Prostate gland (tissue), 2 donors: ENCODE data around the gene NUAK1. TPM values are rescaled to one million over a fixed set of nuclear protein-coding genes. Genes with fewer than 3 reads are reported as not detected.

ENCODE experiments used
- DNase-seq: peaks from one replicate; pipeline ENCODE4 v3.0.0-alpha.2; 2019; ENCODE audit warnings: low spot score
- H3K27ac ChIP-seq, 2 donors: fragments of 200-600 bp; sonication (generic); 2 replicates each; pipeline ENCODE4 v1.5.1; 2017 to 2019
- H3K27me3 ChIP-seq: fragments of 200-600 bp; sonication (generic); replicated peaks from 2 replicates; pipeline ENCODE4 v1.5.1; 2019; ENCODE audit not compliant: insufficient read depth
- H3K36me3 ChIP-seq, 2 donors: fragments of 200-600 bp; sonication (generic); 1 replicate in 1 of 2; 2 replicates in 1 of 2; pipeline versions ENCODE4 v1.5.1 to v1.8.1; 2017 to 2019
- H3K4me1 ChIP-seq: fragments of 200-600 bp; sonication (generic); replicated peaks from 2 replicates; pipeline ENCODE4 v1.5.1; 2019
- H3K4me3 ChIP-seq, 2 donors: fragments of 200-600 bp; sonication (generic); 2 replicates each; pipeline ENCODE4 v1.5.1; 2017 to 2019
- H3K9me3 ChIP-seq: fragments of 200-600 bp; sonication (generic); 2 replicates; pipeline ENCODE4 v1.5.1; 2017
- POLR2A ChIP-seq: fragments of 450-650 bp; IDR thresholded peaks from one replicate; pipeline ENCODE4 v1.6.1; 2016; ENCODE audit warnings: antibody characterized with exemption, mild to moderate bottlenecking
- POLR2AphosphoS5 ChIP-seq: sonication (generic); formaldehyde crosslinking; IDR thresholded peaks from one replicate; pipeline ENCODE4 v1.6.1; 2017; ENCODE audit warnings: antibody characterized with exemption
- WGBS: methylation state at CpG from one replicate; pipeline ENCODE4 v1.1.5; 2018; 5-methylcytosine and 5-hydroxymethylcytosine counted together
- intact Hi-C: fragments of 100-400 bp; cut with DNase I; formaldehyde crosslinking; loops from one replicate; pipeline ENCODE4 v1.14.2; 2022
- total RNA-seq, 2 donors: library from RNA; depleted of rRNA; stranded (reverse); fragments of >200 nt; gene quantifications; one replicate each; pipeline ENCODE4 v1.1.0, GENCODE V29; 2016
- TF ChIP-seq, protein P1 (sequence below), 4 experiments: fragments of 200-600 bp in 2 of 4; fragments of 450-650 bp in 2 of 4; sonication (generic) in 2 of 4; IDR thresholded peaks; 1 replicate in 3 of 4; 2 replicates in 1 of 4; pipeline ENCODE4 v1.5.1; 2016 to 2019; ENCODE audit warnings: antibody characterized with exemption in 4 of 4, mild to moderate bottlenecking in 2 of 4, moderate library complexity in 2 of 4

NUAK1 gene
- total RNA-seq, 2 donors from 2014 or later, result 9.6 to 16.0 TPM

DNA sequence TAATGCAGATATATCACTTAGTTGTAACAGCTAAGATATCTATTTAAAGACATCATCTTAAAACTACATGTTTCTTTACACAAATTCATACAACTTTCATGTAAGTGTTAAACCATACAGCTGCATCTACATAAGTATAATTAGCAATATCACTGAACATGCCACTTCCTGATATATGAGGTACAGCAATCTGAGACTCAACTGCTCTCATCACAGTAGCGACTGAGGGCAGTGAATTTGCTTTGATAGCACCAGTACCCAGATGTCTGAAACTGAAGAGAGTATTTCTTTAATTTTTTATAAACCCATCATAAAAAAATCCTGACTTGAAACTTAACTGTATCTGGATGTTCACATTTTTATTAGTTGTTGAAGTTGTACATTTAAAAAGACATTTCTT lies 34.7 kb upstream of the NUAK1 start:
- Histone ChIP-seq H3K4me1 (no peaks in the 10 kb centered on the region), H3K4me3 (no peak overlapping the region), H3K27me3 (no peaks in the 10 kb centered on the region), H3K36me3 (no peaks in the 10 kb centered on the region), H3K27ac (no peak overlapping the region), H3K9me3 (no peaks in the 10 kb centered on the region)
- intact Hi-C loops, result no loop called here
- WGBS, result 56% methylated on average over 1 of the region's 1 CpG
- DNase-seq, result no peak
- TF ChIP-seq POLR2A (no peak), POLR2AphosphoS5 (no peak)
- TF ChIP-seq, protein P1, sequence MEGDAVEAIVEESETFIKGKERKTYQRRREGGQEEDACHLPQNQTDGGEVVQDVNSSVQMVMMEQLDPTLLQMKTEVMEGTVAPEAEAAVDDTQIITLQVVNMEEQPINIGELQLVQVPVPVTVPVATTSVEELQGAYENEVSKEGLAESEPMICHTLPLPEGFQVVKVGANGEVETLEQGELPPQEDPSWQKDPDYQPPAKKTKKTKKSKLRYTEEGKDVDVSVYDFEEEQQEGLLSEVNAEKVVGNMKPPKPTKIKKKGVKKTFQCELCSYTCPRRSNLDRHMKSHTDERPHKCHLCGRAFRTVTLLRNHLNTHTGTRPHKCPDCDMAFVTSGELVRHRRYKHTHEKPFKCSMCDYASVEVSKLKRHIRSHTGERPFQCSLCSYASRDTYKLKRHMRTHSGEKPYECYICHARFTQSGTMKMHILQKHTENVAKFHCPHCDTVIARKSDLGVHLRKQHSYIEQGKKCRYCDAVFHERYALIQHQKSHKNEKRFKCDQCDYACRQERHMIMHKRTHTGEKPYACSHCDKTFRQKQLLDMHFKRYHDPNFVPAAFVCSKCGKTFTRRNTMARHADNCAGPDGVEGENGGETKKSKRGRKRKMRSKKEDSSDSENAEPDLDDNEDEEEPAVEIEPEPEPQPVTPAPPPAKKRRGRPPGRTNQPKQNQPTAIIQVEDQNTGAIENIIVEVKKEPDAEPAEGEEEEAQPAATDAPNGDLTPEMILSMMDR (IDR thresholded peaks at IDR 0.05), result no peak

DNA sequence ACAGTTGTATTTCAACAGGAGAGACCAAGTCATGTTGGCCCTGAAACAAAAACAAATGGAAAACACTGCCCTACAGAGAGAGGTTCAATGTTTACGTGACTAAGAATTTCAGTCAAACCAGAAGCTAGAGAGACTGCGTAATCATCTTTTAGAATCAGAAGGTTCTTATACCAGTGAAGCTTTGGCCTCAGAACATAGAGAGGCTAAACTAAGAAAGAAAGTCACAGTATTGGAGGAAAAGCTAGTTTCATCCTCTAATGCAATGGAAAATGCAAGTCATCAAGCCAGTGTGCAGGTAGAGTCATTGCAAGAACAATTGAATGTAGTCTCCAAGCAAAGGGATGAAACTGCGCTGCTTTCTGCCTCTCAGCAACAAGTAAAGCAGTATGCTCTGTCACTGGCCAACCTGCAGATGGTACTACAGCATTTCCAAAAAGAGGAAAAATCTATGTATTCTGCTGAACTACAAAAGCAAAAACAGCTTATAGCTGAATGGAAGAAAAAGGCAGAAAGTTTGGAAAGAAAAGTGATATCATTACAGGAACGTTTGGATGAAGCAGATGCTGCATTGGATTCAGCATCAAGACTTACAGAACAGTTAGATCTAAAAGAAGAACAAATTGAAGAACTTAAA lies 32.5 kb upstream of the NUAK1 start:
- Histone ChIP-seq H3K27me3 (no peaks in the 10 kb centered on the region), H3K4me3 (no peak overlapping the region), H3K27ac (no peak overlapping the region), H3K9me3 (no peaks in the 10 kb centered on the region), H3K4me1 (no peaks in the 10 kb centered on the region), H3K36me3 (no peaks in the 10 kb centered on the region)
- intact Hi-C loops, result no loop called here
- DNase-seq, result no peak
- WGBS, result 80% methylated on average over 4 of the region's 4 CpGs
- no peak for TF ChIP-seq POLR2A
- TF ChIP-seq, protein P1 (IDR thresholded peaks at IDR 0.05), result no peak
- TF ChIP-seq POLR2AphosphoS5, result no peak

DNA sequence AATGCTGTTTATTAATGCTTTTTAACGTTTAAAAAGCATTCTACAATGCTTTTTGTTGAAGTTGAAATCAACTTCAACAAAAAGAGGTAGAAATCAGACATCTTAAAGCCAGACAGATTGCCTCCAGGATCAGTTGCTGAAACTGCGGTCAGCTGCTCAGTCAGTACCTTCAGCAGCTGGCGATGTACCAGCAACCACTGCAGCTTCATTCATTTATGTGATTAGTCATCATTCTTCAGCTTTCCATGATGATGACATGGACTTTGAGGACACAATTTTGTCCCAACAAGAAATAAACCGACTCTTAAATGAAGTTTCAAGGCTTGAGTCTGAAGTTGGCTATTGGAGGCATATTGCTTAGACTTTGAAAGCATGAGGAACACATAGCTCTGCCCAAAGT lies 31.5 kb upstream of the NUAK1 start:
- Histone ChIP-seq H3K27me3 (no peaks in the 10 kb centered on the region), H3K36me3 (no peaks in the 10 kb centered on the region), H3K4me1 (no peaks in the 10 kb centered on the region), H3K4me3 (no peak overlapping the region), H3K9me3 (no peaks in the 10 kb centered on the region), H3K27ac (no peak overlapping the region)
- WGBS, result 73% methylated on average over 4 of the region's 4 CpGs
- TF ChIP-seq POLR2A (no peak), POLR2AphosphoS5 (no peak)
- TF ChIP-seq, protein P1 (IDR thresholded peaks at IDR 0.05), result no peak
- intact Hi-C loops, result no loop called here
- no peak for DNase-seq

DNA sequence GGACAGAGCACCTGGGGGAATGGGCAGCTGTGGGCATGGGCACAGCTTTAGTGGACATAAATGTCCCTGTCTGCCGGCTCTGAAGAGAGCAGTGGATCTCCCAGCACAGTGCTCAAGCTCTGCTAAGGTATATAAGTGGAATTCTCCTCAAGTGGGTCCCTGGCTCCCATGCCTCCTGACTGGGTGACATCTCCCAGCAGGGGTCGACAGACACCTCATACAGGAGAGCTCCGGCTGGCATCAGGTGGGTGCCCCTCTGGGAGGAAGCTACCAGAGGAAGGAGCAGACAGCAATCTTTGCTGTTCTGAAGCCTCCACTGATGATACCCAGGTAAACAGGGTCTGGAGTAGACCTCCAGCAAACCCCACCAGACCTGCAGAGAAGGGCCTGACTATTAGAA lies 25.0 kb upstream of the NUAK1 start:
- Histone ChIP-seq H3K4me1 (no peaks in the 10 kb centered on the region), H3K27ac (no peak overlapping the region), H3K36me3 (no peaks in the 10 kb centered on the region), H3K4me3 (no peak overlapping the region), H3K9me3 (no peaks in the 10 kb centered on the region), H3K27me3 (no peaks in the 10 kb centered on the region)
- DNase-seq, result no peak
- intact Hi-C loops, result no loop called here
- 92% methylated on average over 3 of the region's 3 CpGs for WGBS
- no peak for TF ChIP-seq POLR2AphosphoS5
- TF ChIP-seq POLR2A, result no peak
- TF ChIP-seq, protein P1 (IDR thresholded peaks at IDR 0.05), result no peak

DNA sequence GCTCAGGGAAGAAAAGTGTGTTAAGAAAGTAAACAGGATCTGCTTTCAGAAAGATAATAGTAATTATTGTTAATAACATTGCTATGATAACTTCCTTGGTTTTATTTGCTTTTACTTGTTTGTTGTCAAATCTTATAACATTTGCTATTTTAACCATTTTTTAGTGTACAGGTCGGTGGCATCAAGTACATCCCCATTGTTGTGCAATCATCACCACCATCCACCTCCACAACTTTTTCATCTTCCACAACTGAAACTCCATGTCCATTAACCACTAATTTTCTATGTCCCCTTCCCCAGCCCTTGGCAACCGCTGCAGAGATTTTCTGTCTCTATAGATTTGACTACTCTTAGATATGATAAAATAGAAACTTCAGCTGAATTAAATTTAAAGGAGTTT lies 22.7 kb upstream of the NUAK1 start:
- H3K27ac ChIP-seq, result no peak overlapping the region
- 83% methylated on average over 2 of the region's 2 CpGs for WGBS
- no peak overlapping the region for H3K4me3 ChIP-seq
- no peak for DNase-seq
- intact Hi-C loops, result no loop called here
- no peaks in the 10 kb centered on the region for H3K9me3 ChIP-seq
- H3K4me1 ChIP-seq, result no peaks in the 10 kb centered on the region
- no peaks in the 10 kb centered on the region for H3K27me3 ChIP-seq
- H3K36me3 ChIP-seq, result no peaks in the 10 kb centered on the region
- TF ChIP-seq POLR2A, result no peak
